HG03108 (cell line): ENCODE measurements around the gene SFMBT2.
"Not testable (repeated sequence)": the region's sequence is repeated elsewhere in the genome, so short reads cannot be mapped to it uniquely, and the experiment has no call there.

Source experiments
- ATAC-seq: cut with Tn5 transposase; IDR thresholded peaks from one replicate; pipeline ENCODE4 v1.9.1; 2021; ENCODE audit warnings: moderate library complexity; ENCODE audit not compliant: unreplicated experiment

The SFMBT2 gene

DNA sequence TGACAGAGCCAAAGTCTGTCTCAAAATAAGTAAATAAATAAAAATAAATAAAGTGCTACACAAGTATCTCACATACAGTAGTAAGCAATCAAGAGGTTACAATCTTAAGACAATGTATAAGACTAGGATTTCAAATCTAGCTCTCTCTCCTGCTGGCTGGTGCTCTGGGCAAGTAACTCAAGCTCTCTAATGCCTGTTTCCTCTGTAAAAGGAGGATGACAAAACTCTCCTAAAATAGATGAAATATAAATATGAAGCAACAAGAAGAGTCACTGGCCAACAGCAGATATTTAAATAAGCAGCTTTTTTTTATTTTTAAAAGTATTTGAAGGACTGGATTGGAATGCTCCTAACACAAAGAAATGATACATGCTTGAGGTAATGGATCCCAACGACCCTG, 7.2 kb downstream of the SFMBT2 start:
- no peak for ATAC-seq

DNA sequence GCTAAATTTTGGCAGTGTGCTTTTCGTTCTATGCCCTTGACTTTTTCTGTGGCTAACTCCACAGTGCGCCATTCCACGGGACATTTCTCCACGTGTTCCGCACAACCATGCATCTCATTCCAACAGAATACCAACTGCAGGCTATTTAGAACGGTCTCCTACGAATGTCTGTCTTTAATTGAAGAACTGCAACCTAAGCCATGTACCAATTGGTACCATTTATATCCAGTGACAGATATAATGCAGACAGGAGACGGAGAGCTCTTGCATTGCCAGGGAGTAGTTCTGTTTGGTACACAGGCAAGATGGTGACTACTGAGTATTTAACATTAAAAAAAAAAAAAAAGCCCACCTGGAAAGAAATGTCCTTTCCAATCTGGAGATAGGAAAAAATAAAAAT, 9.1 kb downstream of the SFMBT2 start:
- ATAC-seq, result no peak

DNA sequence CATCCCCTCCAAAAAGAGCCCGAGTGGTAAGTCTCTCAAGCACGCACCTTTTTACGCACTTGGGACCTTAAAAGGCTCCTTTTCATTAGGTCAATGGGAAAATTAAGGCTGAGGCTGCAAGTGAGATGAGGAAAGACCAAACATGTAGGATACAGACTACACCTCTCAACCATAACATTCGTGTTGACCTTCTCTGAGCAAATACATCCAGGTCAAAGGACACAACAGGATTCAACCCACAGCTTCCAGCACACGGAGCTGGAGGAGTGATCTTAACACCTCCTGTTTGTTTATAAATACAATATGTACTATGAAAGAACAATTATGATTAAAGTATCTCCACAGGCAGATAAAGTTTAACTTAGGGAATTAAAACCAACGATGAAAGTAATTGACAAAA, 9.7 kb downstream of the SFMBT2 start:
- ATAC-seq, result no peak

- ATAC-seq, result no peak
Observed at GRCh38 chr10:7400068-7400715, 10.6 kb downstream of the SFMBT2 start.

GRCh38 chr10:7399533-7399932, 11.3 kb downstream of the SFMBT2 start:
- no peak for ATAC-seq

GRCh38 chr10:7397049-7398035, 13.5 kb downstream of the SFMBT2 start:
- no peak for ATAC-seq

DNA sequence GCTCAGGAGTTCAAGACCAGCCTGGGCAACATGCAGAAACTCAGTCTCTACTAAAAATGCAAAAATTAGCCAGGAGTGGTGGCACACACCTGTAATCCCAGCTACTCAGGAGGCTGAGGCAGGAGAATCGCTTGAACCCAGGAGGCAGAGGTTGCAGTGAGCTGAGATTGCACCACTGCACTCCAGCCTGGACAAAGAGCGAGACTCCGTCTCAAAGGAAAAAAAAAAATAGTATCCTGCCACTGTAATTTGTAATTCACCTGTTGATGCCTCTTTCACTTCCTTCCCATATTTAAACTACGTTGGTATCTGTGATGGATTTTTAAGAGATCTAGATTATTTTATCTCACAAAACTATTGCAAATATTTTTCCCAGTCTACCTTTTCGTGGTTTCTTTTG, 18.5 kb downstream of the SFMBT2 start:
- not testable (repeated sequence) for ATAC-seq

- ATAC-seq, result no peak
Observed at GRCh38 chr10:7391748-7392147, 19.1 kb downstream of the SFMBT2 start.

DNA sequence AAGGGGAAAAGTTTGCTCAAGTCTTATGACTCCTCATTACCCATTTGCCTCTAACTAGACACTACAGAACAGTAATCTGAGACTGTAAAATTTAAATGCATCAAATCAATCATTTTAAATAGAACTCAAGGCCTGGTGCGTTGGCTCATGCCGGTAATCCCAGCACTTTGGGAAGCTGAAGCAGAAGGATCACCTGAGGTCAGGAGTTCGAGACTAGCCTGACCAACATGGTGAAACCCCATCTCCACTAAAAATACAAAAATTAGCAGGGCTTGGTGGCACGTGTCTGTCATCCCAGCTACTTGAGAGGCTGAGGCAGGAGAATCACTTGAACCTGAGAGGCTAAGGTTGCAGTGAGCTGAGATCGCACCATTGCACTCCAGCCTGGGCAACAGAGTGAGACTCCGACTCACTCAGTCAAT, 20.1 kb downstream of the SFMBT2 start:
- not testable (repeated sequence) for ATAC-seq

GRCh38 chr10:7389844-7390243, 21.0 kb downstream of the SFMBT2 start:
- ATAC-seq, result no peak

DNA sequence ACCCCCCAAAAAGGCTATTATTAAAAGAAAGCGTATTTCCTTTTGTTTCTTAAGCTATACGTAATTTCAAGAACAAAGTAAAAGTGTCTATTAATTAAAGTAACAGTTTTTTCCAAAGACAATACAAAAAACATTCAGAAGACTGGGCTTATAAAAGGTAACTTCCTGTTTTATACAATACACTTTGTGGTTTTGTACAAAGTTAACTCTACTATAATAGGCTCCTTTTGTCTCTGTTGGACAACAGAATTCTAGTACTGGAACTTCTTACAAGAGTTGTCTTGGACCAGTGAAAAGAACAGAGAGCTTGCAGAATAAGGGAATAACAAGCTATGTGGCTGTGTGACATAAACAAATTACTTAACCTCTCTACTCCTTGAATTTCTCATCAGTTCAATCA, 21.5 kb downstream of the SFMBT2 start:
- ATAC-seq, result no peak

GRCh38 chr10:7388602-7389001, 22.2 kb downstream of the SFMBT2 start:
- no peak for ATAC-seq

DNA sequence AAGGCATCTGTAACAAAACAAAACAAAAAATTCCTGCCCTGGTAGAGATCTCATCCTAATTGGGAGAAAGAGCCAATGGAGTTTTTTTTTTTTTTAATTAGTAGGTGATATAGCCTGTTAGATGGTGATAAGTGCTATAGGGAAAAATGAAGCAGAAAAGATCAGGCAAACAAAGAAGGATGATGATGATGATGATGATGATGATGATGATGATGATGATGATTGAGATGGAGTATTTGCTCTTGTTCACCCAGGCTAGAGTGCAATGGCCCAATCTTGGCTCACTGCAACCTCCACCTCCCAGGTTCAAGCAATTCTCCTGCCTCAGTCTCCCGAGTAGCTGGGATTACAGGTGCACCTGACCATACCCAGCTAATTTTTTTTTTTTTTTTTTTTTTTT, 22.7 kb downstream of the SFMBT2 start:
- ATAC-seq, result not testable (repeated sequence)

DNA sequence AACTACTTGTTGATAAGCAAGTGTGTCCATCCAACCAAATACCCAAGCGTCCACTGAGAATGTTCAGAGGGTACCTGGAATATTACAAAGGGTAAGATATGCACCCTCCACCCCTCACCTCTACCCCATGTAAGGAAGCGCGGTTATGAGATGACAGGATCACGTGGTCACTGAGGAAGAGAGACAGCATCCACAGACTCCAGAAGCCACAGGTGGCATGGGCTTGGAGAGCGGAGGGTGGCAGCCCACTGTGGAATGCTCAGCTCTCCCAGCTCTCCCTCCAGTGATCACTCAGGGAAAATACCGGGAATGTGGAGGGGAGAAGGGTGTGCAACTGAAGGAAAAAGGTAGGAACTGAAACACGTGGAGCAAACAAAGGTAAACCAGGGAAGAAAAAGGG, 25.7 kb downstream of the SFMBT2 start:
- ATAC-seq, result no peak

- ATAC-seq, result no peak
Observed at GRCh38 chr10:7383442-7383841, 27.4 kb downstream of the SFMBT2 start.

- no peak for ATAC-seq
Observed at GRCh38 chr10:7380704-7381241, 30.1 kb downstream of the SFMBT2 start.

DNA sequence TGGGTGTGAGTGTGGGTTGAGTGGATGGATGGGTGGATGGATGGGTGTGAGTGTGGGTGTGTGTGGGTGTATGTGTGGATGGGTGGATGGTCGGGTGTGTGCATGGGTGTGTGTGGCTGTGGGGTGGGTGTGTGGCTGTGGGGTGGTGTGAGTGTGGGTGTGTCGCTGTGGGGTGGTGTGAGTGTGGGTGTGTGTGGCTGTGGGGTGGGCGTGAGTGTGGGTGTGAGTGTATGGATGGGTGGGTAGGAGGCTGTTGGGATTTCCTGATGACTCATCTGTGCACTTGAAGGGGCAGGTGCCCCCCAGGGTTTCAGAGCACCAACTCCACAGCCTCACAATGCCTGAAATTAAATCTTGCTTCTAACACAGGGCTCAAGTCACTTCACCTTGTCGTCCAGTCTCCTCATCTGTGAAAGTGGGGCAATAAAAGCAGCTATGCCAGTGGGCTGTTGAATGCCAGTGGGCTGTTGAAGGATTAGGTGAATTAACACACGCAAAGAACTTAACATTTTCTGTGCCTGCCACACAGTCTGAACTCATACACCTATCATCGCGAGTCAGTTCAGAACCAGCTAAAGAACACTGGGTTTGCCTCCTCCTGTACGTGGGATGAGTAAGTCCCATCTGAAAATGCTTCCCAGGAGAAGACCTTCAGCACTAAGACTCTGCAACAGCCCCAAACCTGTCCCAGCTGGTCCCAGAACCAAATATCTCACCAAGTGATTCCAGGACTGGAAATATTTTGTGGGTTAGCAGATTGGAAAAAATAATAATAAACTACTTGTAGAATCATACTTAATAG, 32.0 kb downstream of the SFMBT2 start:
- ATAC-seq, result no peak

- no peak for ATAC-seq
Observed at GRCh38 chr10:7377614-7378248, 33.1 kb downstream of the SFMBT2 start.

- no peak for ATAC-seq
Observed at GRCh38 chr10:7374795-7375194, 36.0 kb downstream of the SFMBT2 start.

GRCh38 chr10:7373039-7373438, 37.8 kb downstream of the SFMBT2 start:
- ATAC-seq, result no peak

DNA sequence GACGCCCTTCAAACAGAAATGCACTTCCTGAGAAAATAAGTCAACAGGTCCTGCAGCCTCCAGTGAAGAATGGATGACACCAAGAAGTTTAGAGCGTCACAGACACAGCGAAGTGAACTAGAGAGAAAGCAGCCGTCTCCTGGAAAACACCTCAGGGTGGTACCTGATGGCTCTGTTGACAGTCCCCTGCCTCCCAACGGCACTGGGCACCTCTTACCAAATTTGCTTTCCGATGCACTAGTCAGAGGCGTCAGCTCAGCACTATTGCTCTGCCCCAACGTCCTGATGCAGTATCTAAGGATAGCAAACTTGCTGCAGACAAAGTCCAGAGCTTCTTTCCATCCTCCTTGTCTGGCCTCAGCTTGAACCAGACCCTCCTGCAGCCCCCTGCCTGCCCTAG, 38.3 kb downstream of the SFMBT2 start:
- no peak for ATAC-seq
